ENCODE measurements around the gene NUCB2.
A peak's percentile ranks its signal among the peaks of the same experiment; 100 is the strongest.

Gene NUCB2

GRCh38 chr11:17314232-17314547 is 37.7 kb downstream of the NUCB2 start:
- DNase-seq: no peak
- in situ Hi-C loops (cut with MboI; ENCODE audit: low pct_unique_long_range_greater_than_20kb, low sequenced_read_pairs): no loop called here

GRCh38 chr11:17314904-17315426 is 38.4 kb downstream of the NUCB2 start:
- in situ Hi-C loops (cut with MboI; ENCODE audit: low pct_unique_long_range_greater_than_20kb, low sequenced_read_pairs): no loop called here
- no peak for DNase-seq

- DNase-seq: no peak
- in situ Hi-C loops (cut with MboI; ENCODE audit: low pct_unique_long_range_greater_than_20kb, low sequenced_read_pairs): no loop called here
Measured at GRCh38 chr11:17328871-17329494, 52.4 kb downstream of the NUCB2 start.

- DNase-seq: no peak
- in situ Hi-C loops (cut with MboI; ENCODE audit: low pct_unique_long_range_greater_than_20kb, low sequenced_read_pairs): no loop called here
Measured at GRCh38 chr11:17331669-17332068, 55.1 kb downstream of the NUCB2 start.

GRCh38 chr11:17333799-17334586 is 57.5 kb downstream of the NUCB2 start:
- in situ Hi-C loops (cut with MboI; ENCODE audit: low pct_unique_long_range_greater_than_20kb, low sequenced_read_pairs): no loop called here

GRCh38 chr11:17343257-17343656 is 66.7 kb downstream of the NUCB2 start:
- in situ Hi-C loops (cut with MboI; ENCODE audit: low pct_unique_long_range_greater_than_20kb, low sequenced_read_pairs): no loop called here
- DNase-seq: no peak

More at GRCh38 chr11:17333799-17334586, 57.5 kb downstream of the NUCB2 start:
- no peak for DNase-seq

- in situ Hi-C loops (cut with MboI; ENCODE audit: low pct_unique_long_range_greater_than_20kb, low sequenced_read_pairs): no loop called here
- no peak for DNase-seq
Measured at GRCh38 chr11:17343907-17344306, 67.4 kb downstream of the NUCB2 start.

GRCh38 chr11:17347676-17348075 is 71.1 kb downstream of the NUCB2 start:
- no peak for DNase-seq
- in situ Hi-C loops (cut with MboI; ENCODE audit: low pct_unique_long_range_greater_than_20kb, low sequenced_read_pairs): no loop called here

GRCh38 chr11:17350455-17351171 is 74.1 kb downstream of the NUCB2 start:
- DNase-seq: no peak
- in situ Hi-C loops (cut with MboI; ENCODE audit: low pct_unique_long_range_greater_than_20kb, low sequenced_read_pairs): no loop called here

- in situ Hi-C loops (cut with MboI; ENCODE audit: low pct_unique_long_range_greater_than_20kb, low sequenced_read_pairs): no loop called here
- no peak for DNase-seq
Measured at GRCh38 chr11:17351172-17351509, 74.6 kb downstream of the NUCB2 start.

- in situ Hi-C loops (cut with MboI; ENCODE audit: low pct_unique_long_range_greater_than_20kb, low sequenced_read_pairs): no loop called here
- peak; percentile 66 for DNase-seq
Measured at GRCh38 chr11:17351510-17352176, 75.1 kb downstream of the NUCB2 start, which contains the start of gene NCR3LG1. TSS of gene NCR3LG1 (plus strand) at chr11:17351800. CDS start at chr11:17351970, 170 bp downstream.

GRCh38 chr11:17352950-17353820 is 76.6 kb downstream of the NUCB2 start:
- peak; percentile 81 for DNase-seq
- in situ Hi-C loops (cut with MboI; ENCODE audit: low pct_unique_long_range_greater_than_20kb, low sequenced_read_pairs): no loop called here

GRCh38 chr11:17353821-17354600 is 77.5 kb downstream of the NUCB2 start:
- in situ Hi-C loops (cut with MboI; ENCODE audit: low pct_unique_long_range_greater_than_20kb, low sequenced_read_pairs): no loop called here
- no peak for DNase-seq

GRCh38 chr11:17354601-17354991 is 78.1 kb downstream of the NUCB2 start:
- peak; percentile 93 for DNase-seq
- in situ Hi-C loops (cut with MboI; ENCODE audit: low pct_unique_long_range_greater_than_20kb, low sequenced_read_pairs): no loop called here

- in situ Hi-C loops (cut with MboI; ENCODE audit: low pct_unique_long_range_greater_than_20kb, low sequenced_read_pairs): no loop called here
- no peak for DNase-seq
Measured at GRCh38 chr11:17366495-17366894, 90.0 kb downstream of the NUCB2 start.

GRCh38 chr11:17368551-17368950 is 92.0 kb downstream of the NUCB2 start:
- in situ Hi-C loops (cut with MboI; ENCODE audit: low pct_unique_long_range_greater_than_20kb, low sequenced_read_pairs): no loop called here
- DNase-seq: no peak

GRCh38 chr11:17369094-17369493 is 92.6 kb downstream of the NUCB2 start:
- DNase-seq: no peak
- in situ Hi-C loops (cut with MboI; ENCODE audit: low pct_unique_long_range_greater_than_20kb, low sequenced_read_pairs): no loop called here

GRCh38 chr11:17369684-17370243 is 93.2 kb downstream of the NUCB2 start:
- in situ Hi-C loops (cut with MboI; ENCODE audit: low pct_unique_long_range_greater_than_20kb, low sequenced_read_pairs): no loop called here
- DNase-seq: peak; percentile 26
